Body of pancreas (tissue), 4 donors: Measurements from ENCODE around the gene AMHR2.

ENCODE experiments used
- POLR2A ChIP-seq, 3 donors: fragments of 450-650 bp; IDR thresholded peaks; one replicate each; pipeline ENCODE4 v1.6.1; 2016; ENCODE audit warnings: antibody characterized with exemption in 3 of 3, mild to moderate bottlenecking in 2 of 3
- TF ChIP-seq, protein P1 (sequence below), 7 experiments: fragments of 450-650 bp in 4 of 7; fragments of 200-600 bp in 3 of 7; sonication (generic) in 3 of 7; IDR thresholded peaks; one replicate each; pipeline ENCODE4 v1.5.1; 2016 to 2019; ENCODE audit warnings: antibody characterized with exemption in 7 of 7

DNA sequence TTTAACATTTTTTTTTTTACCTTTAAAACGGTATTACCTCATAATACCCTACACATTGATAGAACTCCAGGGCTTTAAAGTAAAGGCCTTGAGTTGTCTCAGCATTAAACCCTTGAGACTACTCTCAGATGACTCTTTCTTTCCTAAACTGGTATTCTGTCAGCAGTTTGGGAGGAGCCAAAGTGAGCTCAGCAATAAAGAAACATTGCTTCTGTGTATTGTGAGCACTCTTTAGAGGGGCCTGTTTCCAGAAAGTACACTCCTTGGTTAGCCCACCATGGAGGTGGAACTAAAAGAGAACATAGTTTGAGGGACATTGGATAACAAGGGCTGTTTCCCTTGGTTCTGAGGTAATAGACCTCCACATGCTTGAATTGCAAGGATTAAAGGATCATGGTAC lies 55.2 kb downstream of the AMHR2 start:
- no peak for TF ChIP-seq POLR2A (IDR thresholded peaks at IDR 0.05)
- TF ChIP-seq, protein P1, sequence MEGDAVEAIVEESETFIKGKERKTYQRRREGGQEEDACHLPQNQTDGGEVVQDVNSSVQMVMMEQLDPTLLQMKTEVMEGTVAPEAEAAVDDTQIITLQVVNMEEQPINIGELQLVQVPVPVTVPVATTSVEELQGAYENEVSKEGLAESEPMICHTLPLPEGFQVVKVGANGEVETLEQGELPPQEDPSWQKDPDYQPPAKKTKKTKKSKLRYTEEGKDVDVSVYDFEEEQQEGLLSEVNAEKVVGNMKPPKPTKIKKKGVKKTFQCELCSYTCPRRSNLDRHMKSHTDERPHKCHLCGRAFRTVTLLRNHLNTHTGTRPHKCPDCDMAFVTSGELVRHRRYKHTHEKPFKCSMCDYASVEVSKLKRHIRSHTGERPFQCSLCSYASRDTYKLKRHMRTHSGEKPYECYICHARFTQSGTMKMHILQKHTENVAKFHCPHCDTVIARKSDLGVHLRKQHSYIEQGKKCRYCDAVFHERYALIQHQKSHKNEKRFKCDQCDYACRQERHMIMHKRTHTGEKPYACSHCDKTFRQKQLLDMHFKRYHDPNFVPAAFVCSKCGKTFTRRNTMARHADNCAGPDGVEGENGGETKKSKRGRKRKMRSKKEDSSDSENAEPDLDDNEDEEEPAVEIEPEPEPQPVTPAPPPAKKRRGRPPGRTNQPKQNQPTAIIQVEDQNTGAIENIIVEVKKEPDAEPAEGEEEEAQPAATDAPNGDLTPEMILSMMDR (IDR thresholded peaks at IDR 0.05), result no peak
